KMS-11 (cell line): ENCODE data around the gene SOX12.

Source experiments
- H2AFZ ChIP-seq: fragments of 200-600 bp; sonication (generic); 2 replicates; pipeline ENCODE4 v1.6.1; 2016; ENCODE audit warnings: antibody characterized with exemption, mixed run types, low read depth
- H3K27ac ChIP-seq: fragments of 200-600 bp; sonication (generic); 2 replicates; pipeline ENCODE4 v1.6.1; 2016; ENCODE audit warnings: mild to moderate bottlenecking, mixed run types
- H3K27me3 ChIP-seq: fragments of 200-600 bp; sonication (generic); 2 replicates; pipeline ENCODE4 v1.6.1; 2017; ENCODE audit warnings: mild to moderate bottlenecking, low read depth, mixed run types, moderate library complexity; ENCODE audit not compliant: insufficient read depth
- H3K36me3 ChIP-seq: fragments of 200-600 bp; sonication (generic); 2 replicates; pipeline ENCODE4 v1.6.1; 2017; ENCODE audit warnings: mild to moderate bottlenecking, mixed run types; ENCODE audit not compliant: insufficient read depth
- H3K4me1 ChIP-seq: fragments of 200-600 bp; sonication (generic); 2 replicates; pipeline ENCODE4 v1.6.1; 2016; ENCODE audit warnings: mild to moderate bottlenecking, low read depth, mixed run types; ENCODE audit not compliant: poor library complexity, severe bottlenecking
- H3K4me2 ChIP-seq: fragments of 200-600 bp; sonication (generic); 2 replicates; pipeline ENCODE4 v1.7.0; 2016; ENCODE audit warnings: mild to moderate bottlenecking, mixed run types
- H3K4me3 ChIP-seq: fragments of 200-600 bp; sonication (generic); IDR thresholded peaks from 2 replicates; pipeline ENCODE4 v1.6.1; 2017; ENCODE audit warnings: low read depth, low read length, mixed read lengths; ENCODE audit not compliant: insufficient read depth
- H3K79me2 ChIP-seq: fragments of 200-600 bp; sonication (generic); 2 replicates; pipeline ENCODE4 v1.6.1; 2016; ENCODE audit warnings: low read depth, mixed run types; ENCODE audit not compliant: insufficient read depth
- H3K9ac ChIP-seq: fragments of 200-600 bp; sonication (generic); 2 replicates; pipeline ENCODE4 v1.6.1; 2016; ENCODE audit warnings: mild to moderate bottlenecking, mixed run types
- H4K20me1 ChIP-seq: fragments of 200-600 bp; sonication (generic); 2 replicates; pipeline ENCODE4 v1.6.1; 2016; ENCODE audit warnings: mild to moderate bottlenecking, mixed run types; ENCODE audit not compliant: insufficient read depth
- TF ChIP-seq, protein P1 (sequence below): fragments of 200-600 bp; sonication (generic); conservative IDR thresholded peaks from 2 replicates; pipeline ENCODE4 v1.6.1; 2017; ENCODE audit warnings: low read depth, mild to moderate bottlenecking, antibody characterized with exemption, low read length, moderate library complexity, mixed read lengths

Gene SOX12

GRCh38 chr20:278181-278580, 47.2 kb upstream of the SOX12 start:
- Histone ChIP-seq H3K27me3 (no peaks in the 10 kb centered on the region), H3K9ac (no peak overlapping the region), H2AFZ (no peak overlapping the region), H3K4me2 (no peak overlapping the region), H3K79me2 (no peaks in the 10 kb centered on the region), H3K4me3 (no peak overlapping the region), H3K27ac (no peak overlapping the region), H4K20me1 (no peaks in the 10 kb centered on the region), H3K36me3 (no peaks in the 10 kb centered on the region), H3K4me1 (no peaks in the 10 kb centered on the region)
- TF ChIP-seq, protein P1, sequence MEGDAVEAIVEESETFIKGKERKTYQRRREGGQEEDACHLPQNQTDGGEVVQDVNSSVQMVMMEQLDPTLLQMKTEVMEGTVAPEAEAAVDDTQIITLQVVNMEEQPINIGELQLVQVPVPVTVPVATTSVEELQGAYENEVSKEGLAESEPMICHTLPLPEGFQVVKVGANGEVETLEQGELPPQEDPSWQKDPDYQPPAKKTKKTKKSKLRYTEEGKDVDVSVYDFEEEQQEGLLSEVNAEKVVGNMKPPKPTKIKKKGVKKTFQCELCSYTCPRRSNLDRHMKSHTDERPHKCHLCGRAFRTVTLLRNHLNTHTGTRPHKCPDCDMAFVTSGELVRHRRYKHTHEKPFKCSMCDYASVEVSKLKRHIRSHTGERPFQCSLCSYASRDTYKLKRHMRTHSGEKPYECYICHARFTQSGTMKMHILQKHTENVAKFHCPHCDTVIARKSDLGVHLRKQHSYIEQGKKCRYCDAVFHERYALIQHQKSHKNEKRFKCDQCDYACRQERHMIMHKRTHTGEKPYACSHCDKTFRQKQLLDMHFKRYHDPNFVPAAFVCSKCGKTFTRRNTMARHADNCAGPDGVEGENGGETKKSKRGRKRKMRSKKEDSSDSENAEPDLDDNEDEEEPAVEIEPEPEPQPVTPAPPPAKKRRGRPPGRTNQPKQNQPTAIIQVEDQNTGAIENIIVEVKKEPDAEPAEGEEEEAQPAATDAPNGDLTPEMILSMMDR, result no peak

- Histone ChIP-seq H3K4me1 (no peaks in the 10 kb centered on the region), H3K9ac (no peak overlapping the region), H2AFZ (no peak overlapping the region), H3K79me2 (no peaks in the 10 kb centered on the region), H4K20me1 (no peaks in the 10 kb centered on the region), H3K27me3 (no peaks in the 10 kb centered on the region), H3K4me2 (no peak overlapping the region), H3K36me3 (no peaks in the 10 kb centered on the region), H3K27ac (no peak overlapping the region), H3K4me3 (no peak overlapping the region)
- TF ChIP-seq, protein P1, result no peak
These were observed 46.5 kb upstream of the SOX12 start for GRCh38 chr20:278607-279571.

DNA sequence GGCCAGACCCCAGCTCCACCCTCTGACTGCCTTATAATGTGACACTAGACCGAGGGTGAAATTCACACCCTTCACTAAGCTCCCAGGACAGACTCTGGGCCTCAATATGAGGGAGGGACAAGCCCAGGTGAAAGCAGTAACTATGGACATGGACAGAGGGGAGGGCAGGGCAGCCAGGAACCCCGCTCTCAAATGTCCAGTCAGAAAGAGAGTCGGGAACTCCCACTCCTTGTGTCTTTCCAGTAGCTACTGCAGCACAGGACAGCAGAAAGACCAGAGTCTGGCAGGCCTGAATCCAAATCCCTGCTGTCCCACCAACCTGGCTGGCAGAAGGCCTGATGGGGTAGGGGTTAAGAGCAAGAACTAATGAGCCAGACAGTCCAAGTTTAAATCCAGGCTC, 41.2 kb upstream of the SOX12 start:
- Histone ChIP-seq H3K36me3 (no peaks in the 10 kb centered on the region), H2AFZ (no peak overlapping the region), H3K9ac (no peak overlapping the region), H4K20me1 (no peaks in the 10 kb centered on the region), H3K4me1 (peaks cover 1% of the 10 kb centered on the region), H3K79me2 (no peaks in the 10 kb centered on the region), H3K4me3 (no peak overlapping the region), H3K27me3 (no peaks in the 10 kb centered on the region), H3K4me2 (no peak overlapping the region), H3K27ac (no peak overlapping the region)
- TF ChIP-seq, protein P1, result no peak

DNA sequence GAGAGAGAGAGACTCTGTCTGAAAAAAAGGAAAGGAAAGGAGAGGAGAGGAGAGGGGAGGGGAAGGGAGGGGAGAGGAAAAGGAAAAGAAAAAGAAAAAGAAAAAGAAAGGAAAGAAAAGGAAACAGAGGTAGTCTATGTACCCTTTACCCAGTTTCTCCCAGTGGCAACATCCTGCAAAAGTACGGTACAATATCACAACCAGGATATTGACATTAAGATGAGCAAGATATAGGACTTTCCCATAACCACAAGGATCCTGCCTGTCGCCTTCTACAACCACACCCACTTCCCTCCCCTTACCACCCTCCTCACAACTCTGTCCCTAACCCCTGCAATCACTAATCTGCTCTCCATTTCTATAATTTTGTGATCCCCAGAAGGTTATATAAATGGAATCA, 38.8 kb upstream of the SOX12 start:
- no peaks in the 10 kb centered on the region for H3K36me3 ChIP-seq
- H3K4me3 ChIP-seq, result no peak overlapping the region
- H3K9ac ChIP-seq, result no peak overlapping the region
- peaks cover 15% of the 10 kb centered on the region for H3K4me1 ChIP-seq
- H3K27me3 ChIP-seq, result no peaks in the 10 kb centered on the region
- H4K20me1 ChIP-seq, result no peaks in the 10 kb centered on the region
- TF ChIP-seq, protein P1, result no peak
- no peak overlapping the region for H3K27ac ChIP-seq
- H3K4me2 ChIP-seq, result no peak overlapping the region
- no peaks in the 10 kb centered on the region for H3K79me2 ChIP-seq
- H2AFZ ChIP-seq, result no peak overlapping the region
